Measurements from ENCODE around the gene PYCARD. TPM values are rescaled to one million over a fixed set of nuclear protein-coding genes. Genes with fewer than 3 reads are reported as not detected.

PYCARD gene
- total and polyA plus RNA-seq, 2 donors from 2014 or later: 14.8 to 26.5 TPM

DNA sequence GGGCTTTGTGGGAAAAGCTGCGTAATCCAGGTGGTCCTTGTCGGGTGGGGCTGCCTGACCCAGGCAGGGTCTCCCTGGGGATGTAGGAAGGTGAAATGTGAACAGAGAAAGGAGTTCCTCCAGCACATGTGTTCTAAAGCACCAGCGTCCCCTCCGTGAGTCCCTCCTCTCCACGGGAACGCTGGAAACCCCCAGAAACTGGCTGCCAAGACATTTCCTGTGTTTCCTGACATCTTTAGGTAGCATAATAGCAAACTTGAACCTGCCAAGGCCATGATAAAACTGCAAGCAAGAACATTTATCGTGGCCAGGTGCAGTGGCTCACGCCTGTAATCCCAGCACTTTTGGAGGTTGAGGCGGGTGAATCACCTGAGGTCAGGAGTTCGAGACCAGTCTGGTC, 26.9 kb upstream of the PYCARD start:
- H3K36me3 ChIP-seq (ENCODE audit: control insufficient read depth in 2 of 3, insufficient read depth in 3 of 3, low read length in 3 of 3): no peaks in the 10 kb centered on the region

DNA sequence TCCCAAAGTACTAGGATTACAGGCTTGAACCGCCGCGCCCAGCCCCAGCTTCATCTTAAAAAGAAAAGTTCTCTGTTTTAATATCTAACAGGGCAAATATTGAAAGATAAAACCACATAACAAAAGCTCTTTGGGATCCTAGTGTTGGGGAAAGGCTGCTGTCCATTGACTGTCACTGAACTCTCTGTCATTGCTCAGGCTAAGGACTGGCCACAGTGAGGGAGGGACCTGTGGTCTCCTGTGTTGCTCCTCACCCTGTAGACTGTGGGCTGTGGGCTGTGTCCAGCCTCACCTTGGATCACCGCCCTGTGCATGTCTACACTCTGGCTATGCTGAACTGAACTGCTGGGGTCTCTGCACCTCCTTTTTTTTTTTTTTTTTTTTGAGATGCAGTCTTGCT, 25.6 kb upstream of the PYCARD start:
- FAIRE-seq (no peak), DNase-seq (no peak)
- Histone ChIP-seq H3K9me3 (ENCODE audit: control insufficient read depth in 2 of 3, insufficient read depth in 1 of 3, low read length in 3 of 3) (no peaks in the 10 kb centered on the region), H3K4me3 (ENCODE audit: low read length in 3 of 3) (no peak overlapping the region), H3K27ac (ENCODE audit: low read depth in 2 of 2, low read length in 2 of 2) (no peak overlapping the region), H3K36me3 (ENCODE audit: control insufficient read depth in 2 of 3, insufficient read depth in 3 of 3, low read length in 3 of 3) (no peaks in the 10 kb centered on the region), H3K4me1 (ENCODE audit: control insufficient read depth in 2 of 3, insufficient read depth in 2 of 3, low read depth in 1 of 3, low read length in 3 of 3) (peaks cover 0 to 3% (median 0%) of the 10 kb centered on the region in 3 donors), H3K9ac (ENCODE audit: low read length in 3 of 3) (no peak overlapping the region), H3K27me3 (ENCODE audit: control insufficient read depth, insufficient read depth, low read length) (no peaks in the 10 kb centered on the region)
- intact Hi-C loops (cut with DNase I): no loop called here
- TF ChIP-seq CTCF (IDR thresholded peaks at IDR 0.05; ENCODE audit: borderline replicate concordance, extremely low read depth, insufficient read depth): no peak

More for the DNA sequence above, 26.9 kb upstream of the PYCARD start:
- DNase-seq (no peak), FAIRE-seq (no peak)
- Histone ChIP-seq H3K4me1 (ENCODE audit: control insufficient read depth in 2 of 3, insufficient read depth in 2 of 3, low read depth in 1 of 3, low read length in 3 of 3) (peaks cover 0 to 3% (median 0%) of the 10 kb centered on the region in 3 donors), H3K9ac (ENCODE audit: low read length in 3 of 3) (no peak overlapping the region), H3K9me3 (ENCODE audit: control insufficient read depth in 2 of 3, insufficient read depth in 1 of 3, low read length in 3 of 3) (no peaks in the 10 kb centered on the region), H3K27ac (ENCODE audit: low read depth in 2 of 2, low read length in 2 of 2) (no peak overlapping the region), H3K4me3 (ENCODE audit: low read length in 3 of 3) (no peak overlapping the region), H3K27me3 (ENCODE audit: control insufficient read depth, insufficient read depth, low read length) (no peaks in the 10 kb centered on the region)
- intact Hi-C loops (cut with DNase I): no loop called here
- TF ChIP-seq CTCF (IDR thresholded peaks at IDR 0.05; ENCODE audit: borderline replicate concordance, extremely low read depth, insufficient read depth): no peak

GRCh38 chr16:31225193-31225592, 22.6 kb upstream of the PYCARD start:
- Histone ChIP-seq H3K36me3 (ENCODE audit: control insufficient read depth in 2 of 3, insufficient read depth in 3 of 3, low read length in 3 of 3) (no peaks in the 10 kb centered on the region), H3K9ac (ENCODE audit: low read length in 3 of 3) (no peak overlapping the region), H3K9me3 (ENCODE audit: control insufficient read depth in 2 of 3, insufficient read depth in 1 of 3, low read length in 3 of 3) (no peaks in the 10 kb centered on the region), H3K4me1 (ENCODE audit: control insufficient read depth in 2 of 3, insufficient read depth in 2 of 3, low read depth in 1 of 3, low read length in 3 of 3) (peaks cover 0 to 3% (median 0%) of the 10 kb centered on the region in 3 donors), H3K4me3 (ENCODE audit: low read length in 3 of 3) (no peak overlapping the region), H3K27ac (ENCODE audit: low read depth in 2 of 2, low read length in 2 of 2) (no peak overlapping the region), H3K27me3 (ENCODE audit: control insufficient read depth, insufficient read depth, low read length) (no peaks in the 10 kb centered on the region)
- DNase-seq: no peak
- FAIRE-seq: no peak
- no peak for TF ChIP-seq CTCF (IDR thresholded peaks at IDR 0.05; ENCODE audit: borderline replicate concordance, extremely low read depth, insufficient read depth)
- intact Hi-C loops (cut with DNase I): no loop called here

Measured in kidney (tissue), 14 donors.